Kidney (tissue), 14 donors: ENCODE measurements around the gene GMNN. TPM values are rescaled to one million over a fixed set of nuclear protein-coding genes. Genes with fewer than 3 reads are reported as not detected.

ENCODE experiments used
- DNase-seq, 5 donors: peaks; one replicate each; pipeline ENCODE4 v3.0.0-alpha.2; 2013 to 2020
- FAIRE-seq: peaks from 2 replicates; lab custom pipeline; 2012; peaks lifted over from hg19 to GRCh38; lab: Jason Lieb, UNC
- H3K27ac ChIP-seq, 2 donors: one replicate each; pipeline ENCODE4 v1.7.0; 2013; ENCODE audit warnings: low read depth in 2 of 2, low read length in 2 of 2, inconsistent platforms in 1 of 2
- H3K27me3 ChIP-seq: one replicate; pipeline ENCODE4 v1.7.1; 2013; ENCODE audit warnings: low read length, inconsistent platforms; ENCODE audit not compliant: control insufficient read depth, insufficient read depth
- H3K36me3 ChIP-seq, 3 donors: one replicate each; pipeline versions ENCODE4 v1.7.0 to v1.7.1; 2013; ENCODE audit warnings: low read length in 3 of 3, control low read depth in 1 of 3, inconsistent platforms in 1 of 3; ENCODE audit not compliant: insufficient read depth in 3 of 3, control insufficient read depth in 2 of 3
- H3K4me1 ChIP-seq, 3 donors: one replicate each; pipeline versions ENCODE4 v1.7.0 to v1.7.1; 2013; ENCODE audit warnings: low read length in 3 of 3, inconsistent platforms in 1 of 3, low read depth in 1 of 3; ENCODE audit not compliant: control insufficient read depth in 2 of 3, insufficient read depth in 2 of 3
- H3K4me3 ChIP-seq, 3 donors: one replicate each; pipeline versions ENCODE4 v1.7.0 to v1.8.1; 2013; ENCODE audit warnings: low read length in 3 of 3, control low read depth in 1 of 3, inconsistent platforms in 1 of 3
- H3K9ac ChIP-seq, 3 donors: one replicate each; pipeline versions ENCODE4 v1.7.0 to v1.7.1; 2013; ENCODE audit warnings: low read length in 3 of 3, control low read depth in 1 of 3, inconsistent platforms in 1 of 3
- H3K9me3 ChIP-seq, 3 donors: one replicate each; pipeline versions ENCODE4 v1.7.0 to v1.7.1; 2013; ENCODE audit warnings: low read length in 3 of 3, control low read depth in 1 of 3, inconsistent platforms in 1 of 3; ENCODE audit not compliant: control insufficient read depth in 2 of 3, insufficient read depth in 1 of 3
- intact Hi-C: fragments of 100-400 bp; cut with DNase I; formaldehyde crosslinking; loops from one replicate; pipeline ENCODE4 v1.11.1; 2022
- polyA plus RNA-seq: library from polyadenylated mRNA; stranded (reverse); fragments of 350-450 nt; fragmentation: Illumina TruSeq; extraction: RNeasy Lipid Tissue Mini Kit (QIAGEN cat#74804); gene quantifications from one replicate; pipeline ENCODE4 v1.2.3, GENCODE V29; 2014; ENCODE audit warnings: low read depth, low replicate concordance; ENCODE audit not compliant: insufficient read depth
- total RNA-seq: library from RNA; stranded (reverse); fragmentation: NEBNext Ultra II Directional; extraction: Animal tissue kit (Norgen Biotek cat#: 25700); gene quantifications from one replicate; pipeline ENCODE4 v1.2.1, GENCODE V29; 2021
- TF ChIP-seq, protein P1 (sequence below): IDR thresholded peaks from 3 replicates; pipeline ENCODE4 v1.5.1; 2012; ENCODE audit warnings: mild to moderate bottlenecking, moderate library complexity, borderline replicate concordance; ENCODE audit not compliant: insufficient read depth; ENCODE audit errors: extremely low read depth
- donor health status: control.
- donor health status: control.
- donor health status: control.
- donor health status: control.
- donor health status: control.
- donor health status: DM: yes; HTN: yes; CAD: no.
- donor health status: Normal renal cell carcinoma (clear cell type).

Gene GMNN
- total and polyA plus RNA-seq, 2 donors from 2014 or later: 13.0 to 26.7 TPM

DNA sequence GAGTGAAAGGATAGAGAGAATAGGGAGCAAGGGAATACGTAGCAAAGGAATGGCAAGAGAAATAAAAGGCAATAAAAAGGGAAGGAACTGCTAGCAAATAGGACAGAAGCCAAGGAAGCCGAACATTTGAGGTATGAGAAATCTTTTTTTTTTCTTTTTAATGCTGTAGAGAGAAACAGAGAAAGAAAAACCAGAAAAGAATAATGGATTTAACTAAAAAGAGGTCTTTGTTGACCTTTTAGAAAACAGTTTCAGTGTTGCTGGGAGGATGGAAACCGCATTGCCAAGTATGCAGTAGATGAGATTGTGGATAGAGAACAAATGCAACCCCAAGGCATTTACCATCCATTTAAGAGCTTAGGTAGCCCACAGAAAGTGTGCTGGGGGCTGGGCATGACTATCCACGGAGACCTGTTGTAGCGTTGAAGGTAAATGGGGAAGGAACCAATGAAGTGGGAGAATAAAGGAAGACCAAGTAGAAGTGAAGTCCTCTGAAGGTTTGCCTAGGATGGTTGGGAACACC lies 32.5 kb upstream of the GMNN start:
- Histone ChIP-seq H3K27me3 (no peaks in the 10 kb centered on the region), H3K36me3 (no peaks in the 10 kb centered on the region), H3K9me3 (no peaks in the 10 kb centered on the region), H3K27ac (no peak overlapping the region), H3K9ac (no peak overlapping the region), H3K4me1 (no peaks in the 10 kb centered on the region), H3K4me3 (no peak overlapping the region)
- TF ChIP-seq, protein P1, sequence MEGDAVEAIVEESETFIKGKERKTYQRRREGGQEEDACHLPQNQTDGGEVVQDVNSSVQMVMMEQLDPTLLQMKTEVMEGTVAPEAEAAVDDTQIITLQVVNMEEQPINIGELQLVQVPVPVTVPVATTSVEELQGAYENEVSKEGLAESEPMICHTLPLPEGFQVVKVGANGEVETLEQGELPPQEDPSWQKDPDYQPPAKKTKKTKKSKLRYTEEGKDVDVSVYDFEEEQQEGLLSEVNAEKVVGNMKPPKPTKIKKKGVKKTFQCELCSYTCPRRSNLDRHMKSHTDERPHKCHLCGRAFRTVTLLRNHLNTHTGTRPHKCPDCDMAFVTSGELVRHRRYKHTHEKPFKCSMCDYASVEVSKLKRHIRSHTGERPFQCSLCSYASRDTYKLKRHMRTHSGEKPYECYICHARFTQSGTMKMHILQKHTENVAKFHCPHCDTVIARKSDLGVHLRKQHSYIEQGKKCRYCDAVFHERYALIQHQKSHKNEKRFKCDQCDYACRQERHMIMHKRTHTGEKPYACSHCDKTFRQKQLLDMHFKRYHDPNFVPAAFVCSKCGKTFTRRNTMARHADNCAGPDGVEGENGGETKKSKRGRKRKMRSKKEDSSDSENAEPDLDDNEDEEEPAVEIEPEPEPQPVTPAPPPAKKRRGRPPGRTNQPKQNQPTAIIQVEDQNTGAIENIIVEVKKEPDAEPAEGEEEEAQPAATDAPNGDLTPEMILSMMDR: no peak
- no peak for FAIRE-seq
- no peak for DNase-seq
- intact Hi-C loops: no loop called here

DNA sequence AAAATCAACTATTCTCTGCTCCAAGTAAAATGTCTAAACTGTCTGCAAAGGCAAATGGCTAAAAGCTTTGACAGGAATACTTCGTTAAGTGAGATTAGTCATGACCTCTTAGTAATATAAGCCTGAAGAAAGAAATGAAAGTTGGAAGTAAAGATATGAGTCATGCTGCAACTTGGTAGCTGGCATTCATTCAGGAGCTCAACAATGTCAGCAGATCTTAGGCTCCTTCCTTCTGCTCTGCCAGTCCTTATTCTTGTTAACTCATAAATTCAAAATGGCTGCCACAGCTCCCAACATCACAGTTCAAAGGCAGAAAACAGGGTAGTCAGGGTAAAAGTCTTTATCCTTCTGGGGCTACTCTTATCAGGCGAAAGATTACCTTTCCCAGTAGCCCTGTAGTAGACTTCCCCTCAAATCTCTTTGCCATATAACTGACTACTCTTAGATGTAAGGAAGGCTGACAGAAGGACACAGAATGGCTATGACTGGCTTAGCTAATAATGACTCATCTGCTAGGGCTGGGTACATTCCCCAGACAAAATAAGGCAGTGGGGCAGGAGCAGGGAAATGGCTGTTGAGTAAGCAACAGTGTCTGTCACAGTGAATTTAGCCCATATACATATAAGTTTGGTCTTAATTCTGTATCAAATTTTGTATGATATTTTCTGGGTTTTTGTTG lies 31.3 kb upstream of the GMNN start:
- Histone ChIP-seq H3K27me3 (no peaks in the 10 kb centered on the region), H3K36me3 (no peaks in the 10 kb centered on the region), H3K27ac (no peak overlapping the region), H3K4me3 (no peak overlapping the region), H3K9ac (no peak overlapping the region), H3K4me1 (no peaks in the 10 kb centered on the region), H3K9me3 (no peaks in the 10 kb centered on the region)
- FAIRE-seq (no peak), DNase-seq (no peak)
- intact Hi-C loops: no loop called here
- TF ChIP-seq, protein P1: no peak

DNA sequence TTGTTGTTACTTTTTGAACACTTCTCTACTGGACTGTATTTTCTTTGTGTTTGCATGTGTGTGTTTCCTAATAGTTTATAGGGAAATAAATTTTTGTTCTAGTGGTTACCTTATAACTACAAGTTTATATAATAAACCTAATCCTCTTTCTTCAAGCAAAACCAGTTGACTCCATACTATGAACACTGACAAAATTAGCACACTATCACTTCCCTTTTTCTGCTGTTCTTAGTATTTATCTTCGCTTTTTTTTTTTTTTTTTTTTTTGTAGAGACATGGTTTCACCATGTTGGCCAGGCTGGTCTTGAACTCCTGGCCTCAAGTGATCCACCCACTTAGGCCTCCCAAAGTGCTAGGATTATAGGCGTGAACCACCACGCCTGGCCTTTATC lies 30.8 kb upstream of the GMNN start:
- Histone ChIP-seq H3K36me3 (no peaks in the 10 kb centered on the region), H3K4me1 (no peaks in the 10 kb centered on the region), H3K27ac (no peak overlapping the region), H3K9me3 (no peaks in the 10 kb centered on the region), H3K4me3 (no peak overlapping the region), H3K9ac (no peak overlapping the region), H3K27me3 (no peaks in the 10 kb centered on the region)
- DNase-seq: no peak
- TF ChIP-seq, protein P1: no peak
- FAIRE-seq: no peak
- intact Hi-C loops: no loop called here
